H9 (cell line): ENCODE results near the gene IFFO2. TPM values are rescaled to one million over a fixed set of nuclear protein-coding genes. Genes with fewer than 3 reads are reported as not detected.

ENCODE experiments used
- DNase-seq: peaks from one replicate; pipeline ENCODE4 v3.0.0-alpha.2; 2017
- H2AFZ ChIP-seq: one replicate; pipeline ENCODE4 v1.6.1; 2013; ENCODE audit warnings: mild to moderate bottlenecking, low read length, control low read depth, moderate library complexity
- H2AK5ac ChIP-seq: 2 replicates; pipeline ENCODE4 v1.6.1; 2013; ENCODE audit warnings: low read length, control low read depth, mixed read lengths; ENCODE audit not compliant: insufficient read length
- H2BK120ac ChIP-seq: one replicate; pipeline ENCODE4 v1.6.1; 2013; ENCODE audit warnings: low read depth, mild to moderate bottlenecking, low read length, control low read depth, inconsistent platforms; ENCODE audit not compliant: poor library complexity, severe bottlenecking
- H2BK12ac ChIP-seq: 2 replicates; pipeline ENCODE4 v1.6.1; 2013; ENCODE audit warnings: low read length, control low read depth, mixed read lengths, low read depth; ENCODE audit not compliant: insufficient read length
- H2BK15ac ChIP-seq: 2 replicates; pipeline ENCODE4 v1.6.1; 2013; ENCODE audit warnings: low read depth, low read length, control low read depth
- H2BK20ac ChIP-seq: one replicate; pipeline ENCODE4 v1.6.1; 2013; ENCODE audit warnings: low read depth, mild to moderate bottlenecking, low read length, control low read depth, inconsistent platforms; ENCODE audit not compliant: poor library complexity, severe bottlenecking
- H2BK5ac ChIP-seq: 2 replicates; pipeline ENCODE4 v1.6.1; 2013; ENCODE audit warnings: low read length, control low read depth, mixed read lengths; ENCODE audit not compliant: insufficient read length
- H3K14ac ChIP-seq: 2 replicates; pipeline ENCODE4 v1.6.1; 2013; ENCODE audit warnings: low read length, control low read depth; ENCODE audit not compliant: insufficient read depth
- H3K18ac ChIP-seq: 2 replicates; pipeline ENCODE4 v1.6.1; 2013; ENCODE audit warnings: low read depth, mild to moderate bottlenecking, mixed read lengths, low read length, control low read depth; ENCODE audit not compliant: insufficient read length
- H3K23ac ChIP-seq: 2 replicates; pipeline ENCODE4 v1.6.1; 2013; ENCODE audit warnings: low read length, control low read depth, mixed read lengths, low read depth; ENCODE audit not compliant: insufficient read length
- H3K23me2 ChIP-seq: 2 replicates; pipeline ENCODE4 v1.6.1; 2013; ENCODE audit warnings: low read depth, mild to moderate bottlenecking, mixed read lengths, low read length, control low read depth; ENCODE audit not compliant: insufficient read length, poor library complexity, severe bottlenecking
- H3K27ac ChIP-seq: 2 replicates; pipeline ENCODE4 v1.5.1; 2013; ENCODE audit warnings: low read length, control low read depth, mixed read lengths, low read depth; ENCODE audit not compliant: insufficient read length
- H3K27me3 ChIP-seq: 2 replicates; pipeline ENCODE4 v1.6.1; 2013; ENCODE audit warnings: low read length, control low read depth, inconsistent platforms; ENCODE audit not compliant: insufficient read depth
- H3K4ac ChIP-seq: 2 replicates; pipeline ENCODE4 v1.6.1; 2013; ENCODE audit warnings: low read depth, mild to moderate bottlenecking, control low read depth, inconsistent platforms, low read length, moderate library complexity
- H3K4me1 ChIP-seq: 2 replicates; pipeline ENCODE4 v1.6.1; 2013; ENCODE audit warnings: low read length, control low read depth, inconsistent platforms; ENCODE audit not compliant: insufficient read depth
- H3K4me2 ChIP-seq: 2 replicates; pipeline ENCODE4 v1.6.1; 2013; ENCODE audit warnings: low read length, control low read depth, mixed read lengths; ENCODE audit not compliant: insufficient read length, insufficient read depth
- H3K56ac ChIP-seq: 2 replicates; pipeline ENCODE4 v1.6.1; 2013; ENCODE audit warnings: low read depth, mild to moderate bottlenecking, mixed read lengths, low read length, control low read depth; ENCODE audit not compliant: insufficient read length
- H3K79me1 ChIP-seq: 2 replicates; pipeline ENCODE4 v1.6.1; 2013; ENCODE audit warnings: low read depth, mild to moderate bottlenecking, moderate library complexity, low read length, control low read depth, inconsistent platforms; ENCODE audit not compliant: insufficient read depth, poor library complexity, severe bottlenecking
- H3K79me2 ChIP-seq: 2 replicates; pipeline ENCODE4 v1.6.1; 2013; ENCODE audit warnings: low read length, control low read depth, inconsistent platforms; ENCODE audit not compliant: insufficient read depth
- H3K9ac ChIP-seq: 2 replicates; pipeline ENCODE4 v1.6.1; 2013; ENCODE audit warnings: low read length, control low read depth, mixed read lengths; ENCODE audit not compliant: insufficient read length; ENCODE audit errors: extremely low read depth
- H3K9me3 ChIP-seq: one replicate; pipeline ENCODE4 v1.6.1; 2013; ENCODE audit warnings: low read depth, low read length, inconsistent platforms; ENCODE audit not compliant: control insufficient read depth
- H3T11ph ChIP-seq: one replicate; pipeline ENCODE4 v1.6.1; 2013; ENCODE audit warnings: mild to moderate bottlenecking, low read length, control low read depth, inconsistent platforms
- H4K20me1 ChIP-seq: one replicate; pipeline ENCODE4 v1.6.1; 2013; ENCODE audit not compliant: control insufficient read depth, insufficient read length, insufficient read depth
- H4K5ac ChIP-seq: 2 replicates; pipeline ENCODE4 v1.6.1; 2013; ENCODE audit warnings: low read depth, mild to moderate bottlenecking, mixed read lengths, low read length, control low read depth; ENCODE audit not compliant: insufficient read length
- H4K8ac ChIP-seq: replicated peaks from 2 replicates; pipeline ENCODE4 v1.6.1; 2013; ENCODE audit warnings: low read length, control low read depth, mixed read lengths, low read depth; ENCODE audit not compliant: insufficient read length
- H4K91ac ChIP-seq: 2 replicates; pipeline ENCODE4 v1.6.1; 2013; ENCODE audit warnings: low read depth, mild to moderate bottlenecking, moderate library complexity, mixed read lengths, low read length, control low read depth; ENCODE audit not compliant: insufficient read length
- H3K27ac Mint-ChIP-seq, 3 experiments: 2 replicates in 2 of 3; 3 replicates in 1 of 3; pipeline ENCODE4 v1.8.0; 2020 to 2021; ENCODE audit warnings: mixed read lengths in 3 of 3, mild to moderate bottlenecking in 1 of 3, moderate library complexity in 1 of 3
- H3K27me3 Mint-ChIP-seq: 2 replicates; pipeline ENCODE4 v1.8.0; 2021; ENCODE audit warnings: low read depth, mild to moderate bottlenecking, moderate library complexity, mixed read lengths
- H3K36me3 Mint-ChIP-seq, 3 experiments: 2 replicates in 2 of 3; 3 replicates in 1 of 3; pipeline ENCODE4 v1.8.0; 2020 to 2021; ENCODE audit warnings: low read depth in 3 of 3, mixed read lengths in 3 of 3; ENCODE audit not compliant: insufficient read depth in 1 of 3
- H3K4me1 Mint-ChIP-seq, 2 experiments: 2 replicates each; pipeline ENCODE4 v1.8.0; 2020; ENCODE audit warnings: mixed read lengths in 2 of 2
- H3K4me3 Mint-ChIP-seq, 2 experiments: 2 replicates in 1 of 2; 3 replicates in 1 of 2; pipeline ENCODE4 v1.8.0; 2020 to 2021; ENCODE audit warnings: mild to moderate bottlenecking in 2 of 2, mixed read lengths in 2 of 2, moderate library complexity in 1 of 2
- H3K9me3 Mint-ChIP-seq, 2 experiments: 2 replicates in 1 of 2; 3 replicates in 1 of 2; pipeline ENCODE4 v1.8.0; 2020; ENCODE audit warnings: mild to moderate bottlenecking in 2 of 2, mixed read lengths in 2 of 2, moderate library complexity in 1 of 2
- CTCF ChIP-seq: fragments of 200-600 bp; sonication (generic); conservative IDR thresholded peaks from 3 replicates; pipeline ENCODE4 v1.8.0; 2021; ENCODE audit warnings: antibody characterized with exemption, mild to moderate bottlenecking
- WGBS: extraction: QIAGEN DNeasy Blood & Tissue Kit; methylation state at CpG from one replicate; pipeline ENCODE4 v1.1.7; 2013; ENCODE audit warnings: missing lambda C conversion rate, low lambda C conversion rate, mixed read lengths; ENCODE audit not compliant: insufficient read length; ENCODE audit errors: extremely low coverage; 5-methylcytosine and 5-hydroxymethylcytosine counted together
- total RNA-seq: library from RNA; stranded (reverse); gene quantifications from 2 replicates; pipeline ENCODE4 v1.2.1, GENCODE V29; 2021

The IFFO2 gene
- total RNA-seq, 1 experiment from 2014 or later: 3.6 TPM

GRCh38 chr1:18884419-18884717, 72.1 kb downstream of the IFFO2 start:
- Histone ChIP-seq H4K20me1 (no peaks in the 10 kb centered on the region), H3K18ac (no peak overlapping the region), H3K14ac (no peak overlapping the region), H3K4me2 (no peak overlapping the region), H3K4ac (no peak overlapping the region), H3K4me1 (no peaks in the 10 kb centered on the region), H3K23ac (no peak overlapping the region), H4K91ac (no peak overlapping the region), H3K79me1 (no peaks in the 10 kb centered on the region), H2BK20ac (no peak overlapping the region), H2BK5ac (no peak overlapping the region), H3K27me3 (no peaks in the 10 kb centered on the region), H4K5ac (no peak overlapping the region), H3T11ph (no peak overlapping the region), H4K8ac (no peak overlapping the region), H3K27ac (no peak overlapping the region), H2BK120ac (no peak overlapping the region), H2BK15ac (no peak overlapping the region), H2BK12ac (no peak overlapping the region), H2AK5ac (no peak overlapping the region), H3K9me3 (no peaks in the 10 kb centered on the region), H2AFZ (no peak overlapping the region), H3K9ac (no peak overlapping the region), H3K56ac (no peak overlapping the region), H3K79me2 (no peaks in the 10 kb centered on the region), H3K23me2 (no peaks in the 10 kb centered on the region)
- no peak for TF ChIP-seq CTCF
- Mint-ChIP-seq H3K9me3 (no peaks in the 10 kb centered on the region), H3K4me3 (no peak overlapping the region), H3K27me3 (no peaks in the 10 kb centered on the region), H3K27ac (no peak overlapping the region), H3K36me3 (peaks cover 4 to 21% (median 12%) of the 10 kb centered on the region in 3 experiments; a peak in 5 of 7 replicates), H3K4me1 (peaks cover 0 to 8% of the 10 kb centered on the region in 2 experiments; a peak in 2 of 4 replicates)
- DNase-seq: no peak
- whole genome bisulfite sequencing: no CpG with 5 or more reads among the region's 4 CpGs
